ENCODE results near the gene HCN1.

HCN1 gene

GRCh38 chr5:45279109-45279508 is 417.1 kb downstream of the HCN1 start:
- DNase-seq, result no peak

DNA sequence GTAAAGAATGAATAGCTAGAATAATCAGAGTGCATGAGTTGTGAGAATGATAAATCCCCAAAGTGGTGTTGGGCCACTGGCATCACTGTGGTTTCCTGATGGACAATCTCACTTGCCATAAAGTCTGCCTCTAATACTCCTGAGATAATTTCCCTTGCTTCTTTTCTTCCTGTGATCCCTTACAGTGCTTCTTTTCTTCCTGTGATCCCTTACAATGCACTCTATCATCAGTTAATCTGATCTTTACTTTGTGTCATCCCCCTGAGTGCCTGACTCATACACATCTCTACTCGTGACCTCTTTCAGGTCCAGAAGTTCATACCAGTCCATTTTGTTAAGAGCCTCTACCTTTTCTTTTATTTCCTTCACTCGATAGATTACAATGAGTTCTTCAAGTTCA is 418.3 kb downstream of the HCN1 start:
- DNase-seq, result no peak

- DNase-seq, result no peak
Observed at GRCh38 chr5:45274241-45274640, 421.9 kb downstream of the HCN1 start.

GRCh38 chr5:45271626-45272025 is 424.6 kb downstream of the HCN1 start:
- DNase-seq, result no peak

- no peak for DNase-seq
Observed at GRCh38 chr5:45264447-45264846, 431.7 kb downstream of the HCN1 start.

DNA sequence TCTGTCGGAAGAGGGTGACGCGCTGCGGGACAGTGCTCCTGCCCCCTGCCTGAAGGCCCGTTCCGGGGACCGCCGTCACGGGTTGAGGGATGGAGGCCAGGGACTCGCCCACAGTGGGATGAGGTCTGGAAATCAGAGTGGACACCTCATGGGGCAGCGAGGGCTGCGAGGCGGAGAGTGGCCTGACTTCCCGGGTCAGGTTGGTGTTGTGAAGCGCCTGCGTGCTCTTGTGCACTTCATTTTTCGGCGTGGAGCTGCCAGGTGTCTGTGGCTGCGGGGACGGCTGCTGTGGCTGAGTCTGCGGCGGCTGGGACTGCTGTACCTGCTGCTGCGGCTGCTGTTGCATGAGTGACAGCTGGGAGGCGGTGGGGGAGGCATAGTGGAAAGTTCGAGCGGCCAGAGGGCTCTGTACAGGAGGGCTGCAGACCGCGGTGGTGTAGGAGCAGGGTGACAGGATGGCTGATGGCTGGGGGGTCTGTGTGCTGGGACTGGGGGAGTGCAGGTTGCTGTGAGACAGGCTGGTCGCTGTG is 434.1 kb downstream of the HCN1 start:
- no peak for DNase-seq

DNA sequence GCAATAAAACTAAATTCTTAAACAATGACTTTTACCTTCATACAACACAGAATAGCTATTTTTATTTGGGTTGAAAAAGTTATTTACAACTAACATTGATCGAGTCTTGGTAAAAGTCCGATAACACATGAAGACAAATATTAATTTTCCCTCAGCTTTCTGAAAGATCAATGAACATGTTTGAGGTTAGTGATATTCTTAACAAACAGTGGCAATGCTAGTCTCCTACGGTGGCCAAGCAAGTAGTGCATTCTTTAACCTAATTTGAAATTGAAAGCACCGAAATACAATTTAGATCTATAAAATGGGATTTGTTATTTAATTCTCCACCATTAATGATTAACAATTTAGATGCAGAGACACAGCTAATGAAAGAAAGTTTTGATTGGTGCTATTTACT is 435.1 kb downstream of the HCN1 start:
- DNase-seq, result no peak

GRCh38 chr5:45260292-45260691 is 435.9 kb downstream of the HCN1 start:
- no peak for DNase-seq

DNA sequence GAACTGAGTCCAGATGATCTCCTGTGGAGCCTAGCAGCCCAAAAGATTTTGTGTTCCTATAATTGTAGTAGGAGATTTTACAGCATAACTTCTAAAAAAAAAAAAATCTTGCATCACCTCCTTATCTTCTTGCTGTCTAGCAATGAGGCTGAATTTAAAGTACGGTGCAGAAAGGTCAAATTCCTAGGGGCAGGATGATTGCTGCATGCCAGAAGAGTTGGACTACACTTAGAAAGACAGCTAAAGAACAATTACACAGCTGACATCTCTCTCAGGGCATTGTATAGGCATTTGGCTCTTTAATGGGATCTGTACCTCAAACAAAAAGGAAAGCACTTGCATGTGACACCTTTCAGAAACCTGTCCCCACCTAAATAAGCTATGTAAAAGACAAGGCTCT is 443.2 kb downstream of the HCN1 start:
- DNase-seq, result no peak

GRCh38 chr5:45252541-45252940 is 443.6 kb downstream of the HCN1 start:
- DNase-seq, result no peak

GRCh38 chr5:45225571-45226031 is 470.6 kb downstream of the HCN1 start:
- DNase-seq, result no peak

GRCh38 chr5:45205403-45205961 is 490.7 kb downstream of the HCN1 start:
- no peak for DNase-seq

All from SW 1271 (cell line).